ENCODE measurements around the gene NOP53. TPM values are rescaled to one million over a fixed set of nuclear protein-coding genes. Genes with fewer than 3 reads are reported as not detected.
"Not testable (repeated sequence)": the region's sequence is repeated elsewhere in the genome, so short reads cannot be mapped to it uniquely, and the experiment has no call there.

NOP53 gene
- total RNA-seq, 2 experiments from 2014 or later: 259 to 268 TPM

- intact Hi-C loops (cut with micrococcal nuclease): loop anchor here (10.0 kb wide), 1 partner anchor 593 kb away; no protein-coding TSS in a partner anchor
- peaks cover 27% of the 10 kb centered on the region for H3K4me1 Mint-ChIP-seq (ENCODE audit: low read depth)
- no peaks in the 10 kb centered on the region for H3K9me3 Mint-ChIP-seq
- POLR2A ChIA-PET: interaction anchor here (0.8 kb wide), 1 partner anchor 18 kb away, joined by 5 read pairs; no protein-coding TSS in a partner anchor
- H3K4me3 Mint-ChIP-seq: no peak overlapping the region
- no peak overlapping the region for H3K27ac Mint-ChIP-seq
- peaks cover 2% of the 10 kb centered on the region for H3K27me3 Mint-ChIP-seq
- peaks cover 5% of the 10 kb centered on the region for H3K36me3 Mint-ChIP-seq
- no peak for DNase-seq
- CTCF ChIA-PET: interaction anchor here (0.7 to 9.8 kb wide), 3 partner anchors 18 to 35 kb away, joined by 3 to 183 read pairs (median 4); partner anchors contain the start of gene EHD2
Measured at GRCh38 chr19:47741544-47742140, 3.7 kb upstream of the NOP53 start.

DNA sequence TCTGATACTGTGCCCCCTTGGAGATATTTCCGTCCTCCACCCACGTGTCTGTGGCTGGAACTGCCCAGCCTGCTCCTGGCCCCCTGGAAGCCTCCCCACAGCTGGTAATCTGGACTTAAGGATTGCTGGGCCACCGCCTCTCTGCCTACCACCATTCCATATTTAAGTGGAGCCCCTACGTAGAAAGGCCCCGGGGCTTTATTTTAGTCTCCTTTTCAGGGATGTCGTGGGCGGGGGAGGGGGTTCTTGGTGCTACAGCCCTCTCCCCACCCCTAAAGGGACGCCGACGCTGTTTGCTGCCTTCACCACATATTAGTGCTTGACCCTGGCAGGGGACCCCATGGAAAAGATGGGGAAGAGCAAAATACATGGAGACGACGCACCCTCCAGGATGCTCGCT, 2.7 kb upstream of the NOP53 start:
- Mint-ChIP-seq H3K36me3 (peaks cover 9% of the 10 kb centered on the region), H3K27ac (no peak overlapping the region), H3K9me3 (no peaks in the 10 kb centered on the region), H3K4me3 (peak overlapping the region; percentile 79), H3K27me3 (peaks cover 2% of the 10 kb centered on the region), H3K4me1 (ENCODE audit: low read depth) (peaks cover 32% of the 10 kb centered on the region)
- ChIA-PET CTCF (interaction anchor here (0.7 to 9.8 kb wide), 11 partner anchors 17 to 307 kb away, joined by 3 to 183 read pairs (median 6); partner anchors contain the start of genes EHD2, KPTN and NAPA), POLR2A (interaction anchor here (1.6 kb wide), 1 partner anchor 29 kb away, joined by 6 read pairs; the partner anchor contains the start of gene EHD2)
- intact Hi-C loops (cut with micrococcal nuclease): loop anchor here (1.0 to 10.0 kb wide), 3 partner anchors 19 to 592 kb away; partner anchors contain the start of gene EHD2
- DNase-seq: no peak

- peak overlapping the region; percentile 99 for H3K4me3 Mint-ChIP-seq
- H3K4me1 Mint-ChIP-seq (ENCODE audit: low read depth): peaks cover 49% of the 10 kb centered on the region
- H3K27me3 Mint-ChIP-seq, H3K9me3 Mint-ChIP-seq, POLR2A ChIA-PET, H3K27ac Mint-ChIP-seq, DNase-seq: not testable (repeated sequence)
- CTCF ChIA-PET: interaction anchor here (1.0 to 9.8 kb wide), 4 partner anchors 20 to 262 kb away, joined by 4 to 183 read pairs (median 8); partner anchors contain the start of genes EHD2 and KPTN
- intact Hi-C loops (cut with micrococcal nuclease): loop anchor here (10.0 kb wide), 1 partner anchor 589 kb away; no protein-coding TSS in a partner anchor
- H3K36me3 Mint-ChIP-seq: peaks cover 26% of the 10 kb centered on the region
Measured at GRCh38 chr19:47746129-47746528, 783 bp downstream of the NOP53 start.

DNA sequence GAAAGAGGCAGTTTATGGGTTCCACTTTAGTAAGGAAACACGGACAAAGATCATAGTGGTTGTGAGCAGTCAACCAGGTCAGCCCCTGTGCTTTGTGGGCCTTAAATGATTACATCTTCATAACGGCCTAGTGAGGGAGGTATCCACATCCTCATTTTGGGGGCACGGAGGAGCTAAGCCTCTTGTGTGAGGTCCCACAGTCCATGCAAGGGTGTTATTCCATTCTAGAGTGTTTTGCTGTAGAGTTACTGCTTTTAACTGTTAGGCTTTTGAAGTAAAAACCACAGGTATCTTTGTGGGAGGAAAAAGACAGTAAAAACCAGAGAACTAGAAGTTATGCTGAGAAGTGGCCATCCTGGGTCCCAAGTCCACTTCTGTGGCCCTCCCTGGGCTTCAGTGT, 4.0 kb downstream of the NOP53 start:
- intact Hi-C loops (cut with micrococcal nuclease): loop anchor here (10.0 kb wide), 1 partner anchor 585 kb away; no protein-coding TSS in a partner anchor
- POLR2A ChIA-PET: no interaction called here
- no peaks in the 10 kb centered on the region for H3K9me3 Mint-ChIP-seq

DNA sequence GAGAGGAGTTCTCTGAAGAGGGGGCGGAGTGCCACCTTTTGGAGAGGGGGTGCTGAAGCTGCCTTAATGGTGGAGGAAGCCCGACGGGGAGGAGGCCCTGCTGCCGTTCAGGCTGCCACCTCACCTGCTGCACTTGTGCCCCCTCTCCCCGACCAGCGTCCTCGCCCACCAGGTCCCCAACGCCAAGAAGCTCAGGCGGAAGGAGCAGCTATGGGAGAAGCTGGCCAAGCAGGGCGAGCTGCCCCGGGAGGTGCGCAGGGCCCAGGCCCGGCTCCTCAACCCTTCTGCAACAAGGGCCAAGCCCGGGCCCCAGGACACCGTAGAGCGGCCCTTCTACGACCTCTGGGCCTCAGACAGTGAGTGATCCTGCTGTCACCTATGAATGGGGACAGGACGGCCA, 5.4 kb downstream of the NOP53 start:
- Mint-ChIP-seq H3K27me3 (no peaks in the 10 kb centered on the region), H3K4me1 (ENCODE audit: low read depth) (peaks cover 25% of the 10 kb centered on the region), H3K9me3 (no peaks in the 10 kb centered on the region), H3K4me3 (no peak overlapping the region), H3K27ac (no peak overlapping the region), H3K36me3 (peaks cover 42% of the 10 kb centered on the region)
- intact Hi-C loops (cut with micrococcal nuclease): no loop called here
- DNase-seq: no peak
- POLR2A ChIA-PET: no interaction called here
- CTCF ChIA-PET: interaction anchor here (1.4 to 1.6 kb wide), 2 partner anchors 15 to 38 kb away, joined by 5 read pairs; partner anchors contain the start of gene EHD2

More for the DNA sequence above, 4.0 kb downstream of the NOP53 start:
- Mint-ChIP-seq H3K4me1 (ENCODE audit: low read depth) (peaks cover 35% of the 10 kb centered on the region), H3K36me3 (peaks cover 47% of the 10 kb centered on the region), H3K4me3 (no peak overlapping the region), H3K27me3 (peaks cover 2% of the 10 kb centered on the region), H3K27ac (peak overlapping the region; percentile 47)
- CTCF ChIA-PET: interaction anchor here (1.1 to 4.0 kb wide), 2 partner anchors 17 to 36 kb away, joined by 3 to 11 read pairs; partner anchors contain the start of gene EHD2
- no peak for DNase-seq

DNA sequence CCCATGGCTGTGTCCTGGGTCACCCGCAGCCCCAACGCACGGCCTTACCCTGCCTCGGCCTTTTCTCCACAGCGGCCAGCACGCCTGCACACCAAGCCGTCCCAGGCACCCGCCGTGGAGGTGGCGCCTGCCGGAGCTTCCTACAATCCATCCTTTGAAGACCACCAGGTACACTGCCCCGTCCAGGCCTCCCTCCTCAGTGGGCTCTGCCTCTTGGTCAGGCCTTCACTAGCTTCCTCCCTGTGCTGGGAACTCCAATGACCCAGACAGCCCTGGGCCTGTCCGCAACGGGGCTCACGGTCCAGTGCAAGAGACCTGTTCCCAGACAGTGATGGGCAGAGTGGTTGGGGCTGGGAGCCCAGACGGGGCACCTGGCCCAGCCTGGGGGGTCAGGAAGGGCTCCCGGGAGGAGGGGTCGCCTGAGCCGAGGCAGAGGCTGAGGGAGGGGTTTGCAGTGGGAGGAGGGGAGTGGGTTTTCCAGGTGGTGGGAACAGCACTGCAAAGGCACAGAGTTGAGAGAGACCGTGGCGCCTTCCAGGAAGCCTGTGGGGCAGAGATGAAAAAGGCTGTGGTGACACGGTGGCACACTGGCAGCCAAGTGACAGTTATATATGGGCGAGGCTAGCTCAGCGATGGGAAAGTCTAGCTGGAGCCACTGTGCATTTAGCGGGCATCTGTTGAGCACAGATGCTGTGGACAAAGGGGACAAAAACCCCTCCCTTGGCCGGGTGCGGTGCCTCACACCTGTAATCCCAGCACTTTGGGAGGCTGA, 7.3 kb downstream of the NOP53 start:
- POLR2A ChIA-PET: no interaction called here
- DNase-seq: no peak
- CTCF ChIA-PET: interaction anchor here (1.1 to 1.6 kb wide), 3 partner anchors 10 to 40 kb away, joined by 3 to 5 read pairs (median 3); partner anchors contain the start of gene EHD2
- H3K27me3 Mint-ChIP-seq: no peaks in the 10 kb centered on the region
- peaks cover 53% of the 10 kb centered on the region for H3K36me3 Mint-ChIP-seq
- H3K9me3 Mint-ChIP-seq: no peaks in the 10 kb centered on the region
- intact Hi-C loops (cut with micrococcal nuclease): no loop called here
- H3K4me3 Mint-ChIP-seq: no peak overlapping the region
- peaks cover 17% of the 10 kb centered on the region for H3K4me1 Mint-ChIP-seq (ENCODE audit: low read depth)
- H3K27ac Mint-ChIP-seq: no peak overlapping the region

DNA sequence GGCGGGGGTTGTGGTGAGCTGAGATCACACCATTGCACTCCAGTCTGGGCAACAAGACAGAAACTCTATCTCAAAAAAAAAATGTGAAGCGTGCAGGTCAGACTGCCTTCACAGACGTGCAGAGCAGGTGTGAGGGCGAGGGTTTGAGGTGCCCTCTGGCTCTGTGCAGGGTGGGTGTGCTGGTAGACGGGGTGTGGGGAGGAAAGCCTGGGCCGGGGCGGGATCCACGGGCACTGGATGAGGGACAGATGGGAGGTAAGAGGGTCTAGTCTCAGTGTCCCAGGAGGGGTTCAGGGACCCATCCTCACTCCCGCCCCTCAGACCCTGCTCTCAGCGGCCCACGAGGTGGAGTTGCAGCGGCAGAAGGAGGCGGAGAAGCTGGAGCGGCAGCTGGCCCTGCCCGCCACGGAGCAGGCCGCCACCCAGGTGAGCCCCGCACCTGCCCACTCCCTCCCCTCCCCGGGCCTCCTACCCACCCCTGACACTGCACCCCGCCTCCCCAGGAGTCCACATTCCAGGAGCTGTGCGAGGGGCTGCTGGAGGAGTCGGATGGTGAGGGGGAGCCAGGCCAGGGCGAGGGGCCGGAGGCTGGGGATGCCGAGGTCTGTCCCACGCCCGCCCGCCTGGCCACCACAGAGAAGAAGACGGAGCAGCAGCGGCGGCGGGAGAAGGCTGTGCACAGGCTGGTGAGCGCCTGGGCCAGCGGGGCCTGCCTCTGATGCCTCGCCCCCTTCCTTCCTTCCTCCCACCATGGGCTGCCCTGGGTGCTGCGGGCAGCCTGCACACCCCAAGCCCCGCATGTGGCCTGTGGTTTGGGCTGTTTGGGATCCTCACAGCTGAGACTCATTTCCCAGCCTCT, 9.1 kb downstream of the NOP53 start:
- H3K9me3 Mint-ChIP-seq: no peaks in the 10 kb centered on the region
- no peaks in the 10 kb centered on the region for H3K27me3 Mint-ChIP-seq
- no peak for DNase-seq
- ChIA-PET CTCF (no interaction called here), POLR2A (no interaction called here)
- H3K4me3 Mint-ChIP-seq: no peak overlapping the region
- no peak overlapping the region for H3K27ac Mint-ChIP-seq
- intact Hi-C loops (cut with micrococcal nuclease): no loop called here
- peaks cover 53% of the 10 kb centered on the region for H3K36me3 Mint-ChIP-seq
- H3K4me1 Mint-ChIP-seq (ENCODE audit: low read depth): peaks cover 1% of the 10 kb centered on the region

GRCh38 chr19:47755065-47755761, 9.9 kb downstream of the NOP53 start:
- peaks cover 52% of the 10 kb centered on the region for H3K36me3 Mint-ChIP-seq
- DNase-seq: no peak
- ChIA-PET POLR2A (no interaction called here), CTCF (interaction anchor here (1.1 kb wide), 1 partner anchor 42 kb away, joined by 3 read pairs; no protein-coding TSS in a partner anchor)
- H3K27ac Mint-ChIP-seq: no peak overlapping the region
- intact Hi-C loops (cut with micrococcal nuclease): no loop called here
- no peaks in the 10 kb centered on the region for H3K9me3 Mint-ChIP-seq
- no peaks in the 10 kb centered on the region for H3K27me3 Mint-ChIP-seq
- H3K4me3 Mint-ChIP-seq: no peak overlapping the region
- H3K4me1 Mint-ChIP-seq (ENCODE audit: low read depth): no peaks in the 10 kb centered on the region

GRCh38 chr19:47755762-47756626, 10.6 kb downstream of the NOP53 start:
- no peak for DNase-seq
- Mint-ChIP-seq H3K4me3 (no peak overlapping the region), H3K4me1 (ENCODE audit: low read depth) (no peaks in the 10 kb centered on the region), H3K36me3 (peaks cover 47% of the 10 kb centered on the region), H3K9me3 (no peaks in the 10 kb centered on the region), H3K27ac (no peak overlapping the region), H3K27me3 (no peaks in the 10 kb centered on the region)
- POLR2A ChIA-PET: no interaction called here
- CTCF ChIA-PET: interaction anchor here (1.1 kb wide), 1 partner anchor 43 kb away, joined by 3 read pairs; no protein-coding TSS in a partner anchor
- intact Hi-C loops (cut with micrococcal nuclease): no loop called here

- peaks cover 44% of the 10 kb centered on the region for H3K36me3 Mint-ChIP-seq
Measured at GRCh38 chr19:47756627-47756929, 11.2 kb downstream of the NOP53 start.

More at GRCh38 chr19:47756627-47756929, 11.2 kb downstream of the NOP53 start:
- CTCF ChIA-PET: no interaction called here
- no peaks in the 10 kb centered on the region for H3K9me3 Mint-ChIP-seq
- H3K4me1 Mint-ChIP-seq (ENCODE audit: low read depth): no peaks in the 10 kb centered on the region
- H3K27ac Mint-ChIP-seq: no peak overlapping the region
- POLR2A ChIA-PET: no interaction called here
- H3K4me3 Mint-ChIP-seq: no peak overlapping the region
- H3K27me3 Mint-ChIP-seq: no peaks in the 10 kb centered on the region
- intact Hi-C loops (cut with micrococcal nuclease): no loop called here
- DNase-seq: no peak
